BE2C (cell line): ENCODE results near the gene COL6A2.

ENCODE experiments used
- DNase-seq: peaks from one replicate; pipeline ENCODE4 v3.0.0-alpha.2; 2020
- H3K27me3 ChIP-seq: fragments of 250-450 bp; sonication (Bioruptor Pico); 2 replicates; pipeline ENCODE4 v1.5.1; 2020; ENCODE audit warnings: mild to moderate bottlenecking
- H3K36me3 ChIP-seq: fragments of 250-450 bp; sonication (Bioruptor Pico); 2 replicates; pipeline ENCODE4 v1.5.1; 2020; ENCODE audit warnings: mild to moderate bottlenecking
- H3K4me1 ChIP-seq: fragments of 250-450 bp; sonication (Bioruptor Pico); 2 replicates; pipeline ENCODE4 v1.5.1; 2020
- H3K4me3 ChIP-seq: 2 replicates; pipeline ENCODE4 v1.5.1; 2011; ENCODE audit warnings: low read depth, low read length
- H3K9me3 ChIP-seq: fragments of 250-450 bp; sonication (Bioruptor Pico); 2 replicates; pipeline ENCODE4 v1.5.1; 2020
- CTCF ChIP-seq: IDR thresholded peaks from 2 replicates; pipeline ENCODE4 v1.5.1; 2012; ENCODE audit warnings: mild to moderate bottlenecking, low read depth, low read length

Gene COL6A2

GRCh38 chr21:46148106-46148505 lies 50.2 kb downstream of the COL6A2 start:
- Histone ChIP-seq H3K4me3 (no peak overlapping the region), H3K9me3 (no peaks in the 10 kb centered on the region), H3K27me3 (no peaks in the 10 kb centered on the region), H3K4me1 (peaks cover 6% of the 10 kb centered on the region; the same call in 1 of the 2 replicates), H3K36me3 (no peaks in the 10 kb centered on the region)
- no peak for TF ChIP-seq CTCF
- no peak for DNase-seq

- peaks cover 10% of the 10 kb centered on the region for H3K4me1 ChIP-seq
- no peak overlapping the region for H3K4me3 ChIP-seq
- H3K36me3 ChIP-seq = no peaks in the 10 kb centered on the region
- peak; percentile 3 for DNase-seq
- TF ChIP-seq CTCF = no peak
- no peaks in the 10 kb centered on the region for H3K9me3 ChIP-seq
- no peaks in the 10 kb centered on the region for H3K27me3 ChIP-seq
Measured at GRCh38 chr21:46149205-46149901, 51.4 kb downstream of the COL6A2 start.

GRCh38 chr21:46150073-46150472 lies 52.2 kb downstream of the COL6A2 start:
- H3K4me3 ChIP-seq = no peak overlapping the region
- no peaks in the 10 kb centered on the region for H3K9me3 ChIP-seq
- TF ChIP-seq CTCF = no peak
- DNase-seq = peak; percentile 15
- H3K36me3 ChIP-seq = no peaks in the 10 kb centered on the region
- peaks cover 10% of the 10 kb centered on the region for H3K4me1 ChIP-seq
- H3K27me3 ChIP-seq = no peaks in the 10 kb centered on the region

GRCh38 chr21:46150491-46151121 lies 52.7 kb downstream of the COL6A2 start:
- peak; percentile 7 for DNase-seq
- no peaks in the 10 kb centered on the region for H3K9me3 ChIP-seq
- no peak overlapping the region for H3K4me3 ChIP-seq
- peaks cover 10% of the 10 kb centered on the region for H3K4me1 ChIP-seq
- H3K36me3 ChIP-seq = no peaks in the 10 kb centered on the region
- no peaks in the 10 kb centered on the region for H3K27me3 ChIP-seq
- TF ChIP-seq CTCF = no peak

GRCh38 chr21:46151261-46151988 lies 53.5 kb downstream of the COL6A2 start:
- no peaks in the 10 kb centered on the region for H3K36me3 ChIP-seq
- H3K27me3 ChIP-seq = no peaks in the 10 kb centered on the region
- H3K9me3 ChIP-seq = no peaks in the 10 kb centered on the region
- H3K4me3 ChIP-seq = no peak overlapping the region
- DNase-seq = peak; percentile 11
- no peak for TF ChIP-seq CTCF
- peaks cover 10% of the 10 kb centered on the region for H3K4me1 ChIP-seq
